HG03571 (cell line): ENCODE measurements around the gene CLPSL1.
"Not testable (repeated sequence)": the region's sequence is repeated elsewhere in the genome, so short reads cannot be mapped to it uniquely, and the experiment has no call there.

ENCODE experiments used
- ATAC-seq: cut with Tn5 transposase; IDR thresholded peaks from one replicate; pipeline ENCODE4 v1.9.1; 2021; ENCODE audit not compliant: unreplicated experiment

Gene CLPSL1, protein sequence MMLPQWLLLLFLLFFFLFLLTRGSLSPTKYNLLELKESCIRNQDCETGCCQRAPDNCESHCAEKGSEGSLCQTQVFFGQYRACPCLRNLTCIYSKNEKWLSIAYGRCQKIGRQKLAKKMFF

DNA sequence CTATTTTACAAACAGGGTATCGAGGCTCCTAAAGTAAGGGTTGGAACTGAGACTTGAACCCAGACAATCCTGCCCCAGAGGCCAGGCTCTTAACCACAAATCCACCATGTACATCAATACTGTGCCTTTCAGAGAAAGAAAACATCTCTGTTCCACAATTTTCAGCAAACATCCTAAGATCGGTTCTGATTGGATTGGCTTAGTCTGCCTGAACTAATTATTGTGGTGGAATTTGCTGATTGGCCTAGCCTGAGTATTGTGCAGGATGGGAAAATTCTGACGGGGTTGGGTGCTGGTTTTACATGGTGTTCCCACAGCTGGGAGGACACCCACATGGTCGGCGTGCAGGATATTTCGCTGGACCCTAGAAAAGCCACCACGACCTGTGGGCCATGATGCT is at the start of gene CLPSL1:
CLPSL1 (plus strand) TSS at position 301 of the 400 bp plus-strand sequence; CDS start at position 393, 92 bp downstream.
- no peak for ATAC-seq

DNA sequence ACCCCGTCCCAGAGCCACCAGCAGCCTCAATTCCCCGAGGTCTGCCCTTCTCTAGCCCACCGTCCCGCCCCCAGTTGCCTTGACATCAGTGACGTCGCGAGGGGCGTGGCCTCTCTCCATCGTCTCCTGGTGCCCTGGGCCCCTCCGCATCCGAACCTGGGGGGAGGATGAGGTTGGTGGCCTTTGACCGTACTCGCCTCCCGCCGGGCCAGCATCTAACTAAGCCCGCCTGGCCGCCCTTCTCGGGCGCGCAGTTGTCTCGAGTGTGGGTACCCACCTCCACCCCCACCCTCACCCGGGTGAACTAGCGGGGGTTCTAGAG is 49.4 kb upstream of the CLPSL1 start:
- peak; percentile 42 for ATAC-seq

DNA sequence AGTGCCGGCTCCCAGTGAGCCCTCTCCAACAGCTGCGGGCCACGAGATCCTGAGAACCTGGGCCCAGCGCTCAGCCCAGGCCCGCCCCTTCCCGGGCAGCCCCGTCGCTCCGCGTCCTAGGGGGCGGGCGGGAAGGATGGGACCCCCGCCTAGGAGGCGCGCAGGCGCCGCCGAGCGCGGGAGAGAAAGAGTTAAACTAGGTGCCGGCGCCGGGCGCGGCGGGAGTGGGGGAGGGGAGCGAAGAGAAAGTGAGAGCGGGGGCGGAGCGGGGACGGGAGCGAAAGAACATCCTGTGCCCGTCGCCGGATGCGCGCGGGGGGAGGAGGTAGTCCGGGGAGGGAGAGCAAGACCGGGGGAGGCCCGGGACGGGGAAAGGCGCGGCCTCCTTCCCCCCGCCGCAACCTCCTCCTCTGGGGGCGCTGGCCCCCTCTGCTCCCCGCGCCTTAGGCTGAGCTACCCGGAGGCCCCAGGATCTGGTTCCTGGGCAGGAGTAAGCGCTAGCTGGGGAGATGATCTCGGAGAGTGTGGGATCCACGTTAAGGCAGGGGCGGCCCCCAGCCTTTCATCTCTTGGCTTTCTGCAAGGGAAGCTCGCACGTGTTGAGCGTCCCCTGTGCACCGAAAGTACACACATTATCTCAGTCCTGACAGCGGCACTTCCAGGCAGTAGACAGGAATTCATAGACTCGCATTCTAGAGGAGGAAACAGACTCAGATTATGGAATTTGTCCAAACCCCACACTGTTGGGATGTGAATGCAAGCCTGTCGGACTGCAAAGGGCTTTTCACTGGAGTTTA is 48.9 kb upstream of the CLPSL1 start:
- peak; percentile 36 for ATAC-seq

DNA sequence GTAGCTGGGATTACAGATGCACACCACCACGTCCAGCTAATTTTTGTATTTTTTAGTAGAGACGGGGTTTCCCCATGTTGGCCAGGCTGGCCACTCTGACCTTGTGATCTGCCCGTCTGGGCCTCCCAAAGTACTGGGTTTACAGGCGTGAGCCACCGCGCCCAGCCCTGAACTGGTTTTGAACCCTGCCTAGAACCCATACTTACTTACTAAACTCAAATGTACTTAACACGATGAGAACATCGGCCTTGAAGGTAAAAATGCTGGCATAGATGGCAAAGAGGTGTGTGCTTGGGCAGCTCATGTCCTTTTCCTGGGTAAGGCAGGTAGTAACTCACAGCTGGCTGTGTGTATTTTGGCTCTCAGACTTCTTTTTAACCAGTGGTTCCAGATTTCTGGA is 47.2 kb upstream of the CLPSL1 start:
- ATAC-seq, result no peak

DNA sequence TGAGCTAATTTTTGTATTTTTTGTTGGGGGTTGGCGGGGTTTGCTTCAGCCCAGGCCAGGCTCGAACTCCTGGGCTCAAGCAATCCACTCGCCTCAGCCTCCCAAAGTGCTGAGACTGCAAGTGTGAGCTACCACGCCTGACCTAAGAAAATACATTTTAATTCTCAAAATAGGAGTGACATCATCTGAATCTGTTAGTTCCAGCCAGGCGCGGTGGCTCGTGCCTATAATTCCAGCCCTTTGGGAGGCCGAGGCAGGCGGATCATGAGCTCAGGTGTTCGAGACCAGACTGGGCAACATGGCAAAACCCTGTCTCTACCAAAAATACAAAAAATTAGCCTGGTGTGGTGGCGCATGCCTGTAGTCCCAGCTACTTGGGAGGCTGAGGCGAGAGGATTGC is 46.5 kb upstream of the CLPSL1 start:
- ATAC-seq, result not testable (repeated sequence)

DNA sequence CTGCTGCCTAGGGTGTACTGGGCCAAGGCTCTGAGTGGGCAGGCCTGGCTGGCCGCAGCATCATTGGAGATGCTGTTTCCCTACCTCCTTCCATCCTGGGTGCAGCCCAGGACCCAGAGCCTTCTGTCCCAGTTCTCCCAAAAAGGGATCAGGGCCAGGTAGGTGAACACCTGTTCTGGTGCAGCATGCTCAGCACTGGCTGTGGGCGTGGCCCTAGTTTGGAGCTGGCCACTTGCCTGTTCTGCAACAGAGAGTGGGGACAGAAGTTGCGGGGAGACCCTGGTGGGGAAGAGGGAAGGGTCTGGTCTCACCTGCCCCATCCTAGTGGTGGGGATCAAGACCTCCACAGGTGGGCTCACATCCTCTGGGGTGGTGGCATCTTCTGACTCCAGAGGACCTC is 45.4 kb upstream of the CLPSL1 start:
- no peak for ATAC-seq

DNA sequence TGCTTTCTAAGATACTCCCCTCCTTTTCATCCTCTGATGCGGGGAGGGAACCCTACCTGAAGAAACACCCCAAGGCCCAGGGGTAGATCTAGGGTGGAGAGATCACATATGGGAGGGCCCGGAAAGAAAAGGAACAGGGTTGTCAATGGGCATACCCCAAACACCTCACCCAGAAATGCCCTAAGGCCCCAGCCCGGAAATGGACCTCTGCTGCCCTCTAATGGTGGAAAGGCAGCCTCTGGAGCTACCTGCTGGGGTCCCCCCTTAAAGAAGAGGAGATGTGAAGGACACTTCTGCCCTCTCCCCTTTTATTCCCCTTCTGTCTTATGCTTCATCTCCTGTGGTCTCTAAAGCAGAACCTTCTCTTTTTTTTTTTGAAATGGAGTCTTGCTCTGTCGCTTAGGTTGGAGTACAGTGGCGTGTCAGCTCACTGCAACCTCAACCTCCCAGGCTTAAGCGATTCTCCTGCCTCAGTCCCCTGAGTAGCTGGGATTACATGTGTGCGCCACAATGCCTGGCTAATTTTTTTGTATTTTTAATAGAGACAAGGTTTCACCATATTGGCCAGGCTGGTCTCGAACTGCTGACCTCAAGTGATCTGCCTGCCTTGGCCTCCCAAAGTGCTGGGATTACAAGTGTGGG is 44.4 kb upstream of the CLPSL1 start:
- no peak for ATAC-seq

DNA sequence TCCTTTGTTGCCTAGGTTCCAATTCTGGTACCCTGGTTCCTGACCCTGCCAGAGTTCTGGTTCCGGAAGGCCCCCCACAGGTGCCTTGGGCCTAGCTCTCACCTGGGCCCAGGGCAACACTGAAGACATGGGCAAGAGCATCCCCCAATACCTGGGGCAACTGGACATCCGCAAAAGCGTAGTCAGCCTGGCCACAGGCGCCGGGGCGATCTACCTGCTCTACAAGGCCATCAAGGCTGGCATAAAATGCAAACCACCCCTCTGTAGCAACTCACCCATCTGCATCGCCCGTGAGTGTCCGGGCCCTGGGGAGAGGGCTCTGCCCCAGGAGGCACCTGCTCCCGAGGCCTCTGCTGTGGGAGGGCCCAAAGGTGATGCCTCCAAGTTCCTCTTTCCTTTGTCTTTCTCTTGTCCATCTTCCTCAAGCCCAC is 43.8 kb upstream of the CLPSL1 start, which contains the start of gene ARMC12:
ARMC12 (plus strand) TSS at position 51 of the 431 bp plus-strand sequence; CDS start at position 128, 77 bp downstream.
- ATAC-seq, result no peak

DNA sequence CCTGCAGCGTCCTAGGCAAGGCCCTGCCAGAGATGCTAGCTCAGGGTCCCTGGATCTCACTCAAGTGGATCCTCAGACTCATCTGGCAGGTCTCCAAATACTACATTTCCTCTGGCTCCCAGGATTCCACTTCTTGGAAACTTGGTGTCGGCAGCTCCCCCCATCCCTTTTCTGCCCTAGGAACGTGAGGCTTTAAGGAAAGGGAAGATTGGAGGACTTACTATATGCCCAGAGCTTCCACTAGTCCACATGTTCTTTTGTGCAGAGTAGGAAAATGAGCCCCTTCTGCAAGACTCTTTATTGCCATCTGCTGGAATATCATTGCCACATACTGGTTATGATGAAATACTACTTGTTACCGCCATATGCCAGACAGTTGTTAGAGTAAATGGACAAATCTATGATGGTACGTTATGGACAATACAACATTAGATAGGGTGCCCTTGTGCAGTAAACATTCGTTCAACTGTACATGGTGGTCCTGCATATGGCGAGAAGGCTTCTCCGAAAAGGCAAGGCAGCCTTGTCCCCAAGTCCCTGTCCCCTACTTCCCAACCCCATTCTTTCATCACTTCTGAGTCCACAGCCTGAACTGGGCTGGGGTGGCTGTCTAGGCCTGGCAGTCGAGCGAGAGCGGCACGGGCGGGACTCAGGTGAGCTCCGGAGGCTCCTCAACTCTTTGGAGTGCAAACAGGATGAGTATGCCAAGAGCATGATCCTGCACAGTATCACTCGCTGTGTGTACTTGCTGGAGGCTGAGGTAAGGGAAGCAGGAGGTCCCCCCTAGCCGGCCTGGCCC is 43.2 kb upstream of the CLPSL1 start:
- ATAC-seq, result no peak

DNA sequence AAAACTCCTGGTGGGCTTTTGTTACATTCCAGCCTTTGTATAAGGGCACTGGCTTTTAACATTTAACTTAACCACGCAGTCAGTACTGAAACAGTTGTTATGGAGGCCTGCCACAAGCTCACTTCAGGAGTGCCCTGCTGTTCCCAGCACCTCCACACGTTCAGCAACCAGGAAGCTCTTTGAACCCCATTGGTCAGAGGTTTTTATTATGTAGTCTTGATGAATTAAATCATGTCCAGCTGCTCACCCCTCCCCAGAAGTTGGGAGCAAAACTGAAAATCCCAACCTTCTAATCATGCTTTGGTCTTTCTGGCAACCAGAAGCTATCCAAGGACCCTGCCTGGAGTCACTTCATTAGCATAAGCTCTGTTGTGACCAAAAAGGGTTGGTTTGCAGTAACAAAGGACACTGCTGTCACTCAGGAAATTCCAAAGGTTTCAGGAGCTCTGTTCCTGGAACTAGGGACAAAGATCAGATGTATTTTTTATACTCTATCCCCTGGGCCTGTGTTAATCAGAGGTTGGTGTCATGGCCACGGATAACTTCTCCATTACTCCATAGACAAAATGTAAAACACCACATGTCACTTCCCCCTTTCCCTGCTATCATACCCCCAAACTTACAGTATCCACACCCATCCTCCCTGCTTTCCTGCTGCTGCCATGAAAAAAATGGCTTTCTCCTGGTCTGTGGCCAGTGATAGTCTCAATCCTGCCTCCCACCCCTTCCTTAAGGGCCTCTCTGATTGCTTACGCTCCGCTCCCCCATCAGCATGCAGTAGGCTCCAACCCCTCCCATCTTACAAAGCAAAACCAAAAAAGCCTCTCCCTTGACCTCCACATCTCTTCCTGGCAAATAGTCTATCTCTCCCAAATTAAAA is 40.9 kb upstream of the CLPSL1 start:
- ATAC-seq, result no peak

DNA sequence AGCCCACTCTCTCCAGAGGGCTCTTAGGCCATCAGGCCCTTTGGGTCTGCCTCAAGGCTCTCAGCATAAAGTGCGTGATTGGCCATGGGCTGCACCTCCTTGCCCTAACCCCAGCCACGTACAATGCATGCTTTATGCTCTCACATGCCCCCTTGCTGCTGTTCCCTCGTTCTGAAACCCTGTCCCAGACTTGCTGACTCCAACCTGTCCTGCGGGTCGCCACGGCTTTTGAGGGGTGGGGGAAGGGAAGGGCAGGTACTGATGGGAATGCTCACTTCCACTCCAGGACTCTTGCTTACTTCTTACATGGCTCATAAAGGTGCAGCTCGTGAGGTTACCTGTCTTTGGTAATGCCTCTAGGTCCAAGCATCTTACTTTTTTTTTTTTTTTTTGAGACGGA is 38.0 kb upstream of the CLPSL1 start:
- ATAC-seq, result no peak

DNA sequence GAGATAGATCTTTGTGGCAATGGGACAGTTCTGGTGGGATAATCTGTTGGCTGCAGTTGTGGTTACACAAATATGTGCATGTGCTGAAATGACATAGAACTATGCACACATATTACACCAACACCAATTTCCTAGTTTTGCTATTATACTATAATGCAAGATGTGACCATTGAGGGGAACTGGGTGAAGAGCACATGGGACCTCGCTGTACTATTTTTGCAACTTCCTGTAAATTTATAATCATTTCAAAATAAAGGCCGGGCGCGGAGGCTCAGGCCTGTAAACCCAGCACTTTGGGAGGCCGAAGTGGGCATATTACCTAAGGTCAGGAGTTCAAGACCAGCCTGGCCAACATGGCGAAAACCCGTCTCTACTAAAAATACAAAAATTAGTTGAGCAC is 35.3 kb upstream of the CLPSL1 start:
- ATAC-seq, result no peak

DNA sequence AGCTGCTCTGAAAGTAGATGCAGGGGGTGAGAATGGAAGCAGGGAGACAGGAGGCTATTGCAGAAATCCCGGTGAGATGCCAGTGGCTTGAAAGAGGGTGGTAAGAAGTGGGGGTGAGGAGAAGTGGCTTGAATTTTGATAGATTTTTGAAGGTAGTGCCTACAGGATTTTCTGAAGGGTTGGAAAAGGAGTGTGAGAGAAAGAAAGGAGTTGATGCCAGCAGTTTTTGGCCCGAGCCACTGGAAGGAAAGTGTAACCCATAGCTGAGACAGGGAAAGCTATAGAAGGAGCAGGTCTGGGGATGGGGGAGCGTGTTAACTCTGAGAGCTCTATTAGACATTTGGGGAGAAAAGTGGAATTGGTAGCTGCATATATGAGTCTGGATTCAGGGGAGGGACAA is 34.3 kb upstream of the CLPSL1 start:
- no peak for ATAC-seq

DNA sequence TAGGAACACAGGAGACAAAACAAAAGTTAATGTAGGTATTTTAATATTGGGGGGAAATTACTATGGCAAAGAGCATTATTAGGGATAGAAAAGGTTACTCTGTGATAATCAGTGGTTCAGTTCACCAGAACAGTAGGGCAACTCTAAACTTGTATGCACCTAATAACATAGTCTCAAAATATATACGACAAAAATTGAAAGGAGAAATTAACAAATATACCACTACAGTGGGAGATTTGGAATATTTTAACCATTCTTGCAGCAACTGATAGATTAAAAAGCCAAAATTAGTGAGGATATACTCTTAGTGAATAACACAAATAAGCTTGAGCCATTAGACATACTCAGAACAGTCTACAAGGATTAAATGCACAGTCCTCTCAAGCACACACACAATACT is 32.9 kb upstream of the CLPSL1 start:
- no peak for ATAC-seq

DNA sequence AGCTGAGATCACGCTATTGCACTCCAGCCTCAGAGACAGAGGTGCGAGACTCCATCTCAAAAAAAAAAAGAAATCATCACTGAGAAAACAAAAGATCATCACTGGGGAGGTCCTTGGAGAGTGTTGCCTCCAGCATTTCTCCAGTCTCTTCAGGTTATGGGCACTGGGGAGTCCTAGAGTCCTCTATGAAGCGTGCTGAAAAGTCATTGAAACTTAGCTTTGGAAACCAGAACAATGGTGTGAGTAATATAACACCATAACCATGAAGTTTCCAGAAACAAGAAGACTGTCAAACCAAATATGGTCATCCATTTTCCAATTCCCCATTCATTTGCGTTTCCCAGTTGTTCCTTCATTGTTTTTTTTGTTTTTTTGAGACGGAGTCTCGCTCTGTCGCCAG is 30.3 kb upstream of the CLPSL1 start:
- ATAC-seq, result no peak

DNA sequence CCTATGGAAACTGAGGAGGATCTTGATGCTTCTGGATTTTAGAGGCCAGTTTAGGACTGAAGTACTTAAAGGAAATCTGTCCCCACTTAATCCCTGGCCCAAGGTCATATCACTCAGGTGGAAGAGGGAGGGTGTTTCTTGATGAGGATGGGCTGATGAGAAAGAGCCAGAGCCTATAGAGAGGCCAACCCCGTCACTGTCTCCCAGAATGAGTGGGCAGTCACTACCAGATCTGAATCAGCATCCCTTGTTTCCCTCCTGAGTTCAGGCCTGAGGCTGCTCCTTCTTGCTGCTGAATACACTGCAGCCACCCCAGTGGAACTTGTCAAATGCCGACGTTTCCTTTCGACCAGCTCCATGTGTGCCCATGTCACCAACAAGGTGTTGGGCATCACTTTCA is 29.2 kb upstream of the CLPSL1 start:
- ATAC-seq, result no peak

DNA sequence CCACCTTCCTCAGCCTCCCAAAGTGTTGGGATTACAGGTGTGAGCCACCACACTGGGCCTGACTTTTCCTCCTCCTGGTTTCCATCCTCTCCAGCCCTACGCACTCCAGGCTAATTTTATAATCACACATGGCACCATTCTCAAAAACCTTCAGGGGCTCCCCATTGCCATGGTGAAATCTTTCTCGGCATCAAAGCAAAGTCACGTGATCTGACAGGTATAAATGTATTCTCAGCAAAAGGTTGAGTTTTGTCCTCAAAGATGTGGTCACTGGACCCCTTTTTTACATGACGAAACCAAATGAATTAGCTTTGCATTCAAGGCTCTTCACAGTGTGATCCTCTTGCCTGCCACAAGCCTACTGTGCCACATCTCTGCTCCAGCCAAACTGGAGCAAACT is 28.5 kb upstream of the CLPSL1 start:
- no peak for ATAC-seq

DNA sequence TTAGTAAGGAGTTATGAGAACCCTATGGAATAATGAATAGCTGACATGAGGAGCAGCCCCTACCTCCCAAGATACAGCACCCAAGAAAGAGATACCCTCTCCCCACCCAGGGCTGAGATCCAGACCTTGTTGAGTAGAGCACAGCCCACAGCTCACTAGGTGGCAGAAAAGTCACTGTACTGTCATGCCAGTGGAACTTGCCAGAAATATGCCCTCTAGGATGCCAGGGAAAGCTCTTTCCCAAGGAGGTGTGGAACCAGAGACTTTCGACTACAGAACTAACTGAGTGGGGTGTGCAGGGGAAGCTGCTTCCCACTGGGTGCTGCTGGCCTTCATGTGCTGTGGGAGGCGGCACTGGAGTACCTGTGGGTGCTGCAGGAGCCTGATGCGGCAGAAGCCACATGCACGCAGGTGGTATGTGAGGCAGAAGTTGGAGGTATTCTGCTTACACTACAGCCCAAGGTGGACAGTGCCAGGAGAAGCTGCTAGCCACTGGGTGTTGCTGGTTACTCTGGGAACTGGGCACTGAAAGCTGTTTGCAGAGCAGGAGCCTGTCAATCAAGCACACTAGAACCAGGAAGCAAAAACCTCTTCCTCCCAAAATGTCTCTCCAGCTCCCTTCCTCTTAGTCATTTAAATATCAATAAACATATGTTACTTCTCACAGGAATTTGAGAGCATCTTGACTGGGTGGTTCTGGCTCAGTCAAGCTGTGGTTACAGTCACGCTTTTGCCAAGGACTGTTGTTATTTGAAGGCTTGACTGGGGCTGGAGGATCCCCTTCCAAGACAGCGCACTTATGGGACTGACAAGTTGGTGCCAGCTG is 26.2 kb upstream of the CLPSL1 start:
- ATAC-seq, result no peak

DNA sequence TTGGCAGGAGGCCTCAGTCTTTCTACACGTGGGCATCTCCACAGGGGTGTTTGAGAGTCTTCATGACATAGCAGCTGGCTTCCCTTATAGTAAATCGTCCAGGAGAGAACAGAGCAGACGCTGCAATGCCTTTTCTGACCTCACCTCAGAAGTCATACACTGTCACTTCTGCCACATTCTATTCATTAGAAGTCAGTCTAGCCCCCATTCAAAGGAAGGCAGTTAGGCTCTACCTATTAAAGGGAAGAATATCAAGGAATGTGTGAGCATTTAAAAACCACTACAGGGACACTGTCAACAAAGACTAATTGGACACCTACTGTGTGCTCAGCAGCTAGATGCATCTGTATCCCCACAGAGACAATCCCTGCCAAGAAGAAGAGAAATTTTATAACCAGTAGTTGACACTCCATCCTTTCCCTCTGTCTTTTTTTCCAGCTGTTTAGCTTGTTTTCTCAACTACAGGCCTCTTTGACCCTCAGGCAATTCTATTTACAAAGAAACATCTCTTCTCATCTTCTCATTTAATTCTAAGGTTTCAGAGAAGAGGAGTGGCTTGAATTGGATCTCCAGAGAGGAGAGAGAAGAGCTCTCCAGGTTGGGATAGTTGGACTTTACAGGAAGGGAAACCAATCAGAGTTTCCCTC is 25.4 kb upstream of the CLPSL1 start:
- no peak for ATAC-seq
